PC-9 (cell line): ENCODE data around the gene STOX2. TPM values are rescaled to one million over a fixed set of nuclear protein-coding genes. Genes with fewer than 3 reads are reported as not detected.

Source experiments
- BruUV-seq: library from RNA; stranded (reverse); fragments of 400-500 nt; replicated peaks from 2 replicates; lab custom pipeline; 2021; lab: Mats Ljungman, UMichigan
- CTCF ChIA-PET: fragments of 300-600 bp; sonication (Branson Sonifier 250); formaldehyde crosslinking; loops from one replicate; lab custom pipeline; 2022; ENCODE audit warnings: antibody characterized with exemption; lab: Charles Lee
- POLR2A ChIA-PET: fragments of 300-600 bp; sonication (Branson Sonifier 250); formaldehyde crosslinking; loops from one replicate; lab custom pipeline; 2022; ENCODE audit warnings: antibody characterized with exemption; ENCODE audit not compliant: unreplicated experiment; lab: Charles Lee
- DNase-seq, 2 experiments: peaks; one replicate each; pipeline versions ENCODE4 v3.0.0 to v3.0.0-alpha.2; 2015 to 2022; ENCODE audit warnings: mixed read lengths in 1 of 2
- H2AFZ ChIP-seq: fragments of 200-600 bp; sonication (generic); 2 replicates; pipeline ENCODE4 v1.8.1; 2017; ENCODE audit warnings: antibody characterized with exemption
- H3F3A ChIP-seq: fragments of 200-600 bp; sonication (generic); 2 replicates; pipeline ENCODE4 v1.8.1; 2017; ENCODE audit warnings: antibody characterized with exemption, mild to moderate bottlenecking, low read depth; ENCODE audit not compliant: insufficient read depth
- H3K27ac ChIP-seq: fragments of 200-600 bp; sonication (generic); 2 replicates; pipeline ENCODE4 v1.6.1; 2016; ENCODE audit warnings: mixed run types
- H3K27me3 ChIP-seq: fragments of 200-600 bp; sonication (generic); 2 replicates; pipeline ENCODE4 v1.6.1; 2016; ENCODE audit warnings: low read depth, mixed run types; ENCODE audit not compliant: insufficient read depth
- H3K36me3 ChIP-seq: fragments of 200-600 bp; sonication (generic); 2 replicates; pipeline ENCODE4 v1.6.1; 2016; ENCODE audit warnings: low read depth, mixed run types
- H3K4me1 ChIP-seq: fragments of 200-600 bp; sonication (generic); replicated peaks from 2 replicates; pipeline ENCODE4 v1.6.1; 2016; ENCODE audit warnings: mixed run types; ENCODE audit not compliant: insufficient read depth
- H3K4me2 ChIP-seq: fragments of 200-600 bp; sonication (generic); 2 replicates; pipeline ENCODE4 v1.6.1; 2017; ENCODE audit warnings: mixed run types
- H3K4me3 ChIP-seq: fragments of 200-600 bp; sonication (generic); 2 replicates; pipeline ENCODE4 v1.6.1; 2016; ENCODE audit warnings: mixed run types
- H3K79me2 ChIP-seq: fragments of 200-600 bp; sonication (generic); 2 replicates; pipeline ENCODE4 v1.6.1; 2017; ENCODE audit warnings: low read depth, mixed run types
- H3K9me2 ChIP-seq: fragments of 200-600 bp; sonication (generic); 2 replicates; pipeline ENCODE4 v1.8.1; 2017; ENCODE audit warnings: mild to moderate bottlenecking; ENCODE audit not compliant: insufficient read depth
- H3K9me3 ChIP-seq: fragments of 200-600 bp; sonication (generic); 2 replicates; pipeline ENCODE4 v1.8.1; 2016; ENCODE audit warnings: low read depth; ENCODE audit not compliant: insufficient read depth
- H4K20me1 ChIP-seq: fragments of 200-600 bp; sonication (generic); 2 replicates; pipeline ENCODE4 v1.8.1; 2017; ENCODE audit not compliant: insufficient read depth
- CTCF ChIP-seq: fragments of 200-600 bp; sonication (generic); conservative IDR thresholded peaks from 2 replicates; pipeline ENCODE4 v1.6.1; 2017; ENCODE audit warnings: mixed run types, antibody characterized with exemption, mild to moderate bottlenecking, moderate library complexity
- EZH2 ChIP-seq: fragments of 200-600 bp; sonication (generic); IDR thresholded peaks from 2 replicates; pipeline ENCODE4 v1.8.0; 2017; ENCODE audit warnings: antibody characterized with exemption, low read depth
- intact Hi-C: fragments of 100-400 bp; cut with micrococcal nuclease; formaldehyde crosslinking; loops from one replicate; pipeline ENCODE4 v1.10.0; 2022; ENCODE audit not compliant: unreplicated experiment
- total RNA-seq: library from RNA; stranded (reverse); gene quantifications from 2 replicates; pipeline ENCODE4 v1.2.3, GENCODE V29; 2021

STOX2 gene
- total RNA-seq, 1 experiment from 2014 or later = 4.5 TPM

DNA sequence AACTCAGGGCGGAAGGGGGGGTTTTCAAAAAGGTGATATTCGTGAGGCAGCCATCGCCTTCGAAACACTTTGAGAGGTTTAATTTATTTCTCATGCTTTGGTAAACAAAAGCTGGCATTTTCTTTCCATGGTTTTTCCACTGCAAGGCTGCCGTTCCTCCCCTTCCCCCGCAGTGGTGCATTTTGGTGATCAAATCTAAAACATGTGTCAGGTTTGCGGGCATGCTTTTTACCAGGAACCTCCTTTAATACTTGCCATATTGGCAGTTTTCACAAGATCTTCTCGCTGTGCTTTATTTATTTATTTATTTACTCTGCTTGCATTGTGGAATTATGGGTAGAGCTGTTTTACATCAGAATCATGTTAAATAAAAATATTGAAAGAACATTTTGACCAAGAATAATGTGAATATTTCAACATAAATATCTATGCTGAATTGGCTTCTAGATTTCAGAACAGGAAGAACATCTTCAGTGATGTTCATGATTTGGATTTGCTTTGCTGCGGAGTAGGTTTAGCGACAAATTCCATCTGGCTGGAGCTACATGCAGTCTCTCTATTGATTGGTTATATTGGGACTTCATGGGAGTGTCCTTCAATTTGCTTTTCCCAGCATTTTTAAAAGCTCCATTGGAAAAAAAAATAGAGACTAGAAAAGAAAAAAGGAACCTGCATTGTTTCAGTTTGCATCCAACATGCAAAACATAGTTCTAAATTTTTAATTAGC, 54.4 kb downstream of the STOX2 start:
- Histone ChIP-seq H3K27me3 (no peaks in the 10 kb centered on the region), H3K9me3 (no peaks in the 10 kb centered on the region), H2AFZ (no peak overlapping the region), H3K36me3 (no peaks in the 10 kb centered on the region), H3K27ac (no peak overlapping the region), H3F3A (no peaks in the 10 kb centered on the region), H3K79me2 (no peaks in the 10 kb centered on the region), H3K9me2 (no peaks in the 10 kb centered on the region), H3K4me1 (no peaks in the 10 kb centered on the region), H3K4me3 (no peak overlapping the region), H4K20me1 (no peaks in the 10 kb centered on the region), H3K4me2 (no peak overlapping the region)
- ChIA-PET POLR2A (no interaction called here), CTCF (no interaction called here)
- no peak for DNase-seq
- BruUV-seq = no TSS peak
- intact Hi-C loops = no loop called here
- TF ChIP-seq EZH2 (no peak), CTCF (no peak)

DNA sequence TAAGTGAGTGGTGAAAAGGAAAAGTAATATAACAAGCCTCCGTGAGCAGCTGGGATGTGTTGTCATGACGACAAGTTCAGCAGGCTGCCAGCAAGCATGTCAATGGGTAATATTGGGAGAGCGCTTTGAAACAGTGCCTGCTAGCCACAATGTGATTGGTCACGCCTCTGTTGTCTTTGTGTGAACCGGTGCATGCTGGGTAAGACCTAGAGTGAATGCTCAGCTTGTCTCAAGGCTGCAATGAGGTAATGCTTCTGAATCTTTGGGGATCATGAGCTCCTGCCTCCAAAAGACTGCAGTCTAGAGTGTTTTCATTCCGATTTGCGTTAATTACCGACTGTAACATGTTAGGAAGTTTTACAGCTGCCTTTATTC, 54.9 kb downstream of the STOX2 start:
- CTCF ChIA-PET = no interaction called here
- intact Hi-C loops = no loop called here
- no peak overlapping the region for H3K27ac ChIP-seq
- no peaks in the 10 kb centered on the region for H3K4me1 ChIP-seq
- no peaks in the 10 kb centered on the region for H3K9me3 ChIP-seq
- POLR2A ChIA-PET = no interaction called here
- H3K4me2 ChIP-seq = no peak overlapping the region
- no peaks in the 10 kb centered on the region for H3K79me2 ChIP-seq
- H3K36me3 ChIP-seq = no peaks in the 10 kb centered on the region
- BruUV-seq = no TSS peak
- H3K4me3 ChIP-seq = no peak overlapping the region
- H3K9me2 ChIP-seq = no peaks in the 10 kb centered on the region
- H4K20me1 ChIP-seq = no peaks in the 10 kb centered on the region
- no peaks in the 10 kb centered on the region for H3F3A ChIP-seq
- H3K27me3 ChIP-seq = no peaks in the 10 kb centered on the region
- no peak overlapping the region for H2AFZ ChIP-seq
- TF ChIP-seq CTCF (no peak), EZH2 (no peak)
- DNase-seq = no peak

- no TSS peak for BruUV-seq
- no peak overlapping the region for H3K4me2 ChIP-seq
- H3K27me3 ChIP-seq = no peaks in the 10 kb centered on the region
- H3K27ac ChIP-seq = no peak overlapping the region
- no peaks in the 10 kb centered on the region for H3K9me3 ChIP-seq
- no peaks in the 10 kb centered on the region for H3K79me2 ChIP-seq
- ChIA-PET CTCF (no interaction called here), POLR2A (no interaction called here)
- no peaks in the 10 kb centered on the region for H3K36me3 ChIP-seq
- no peaks in the 10 kb centered on the region for H4K20me1 ChIP-seq
- TF ChIP-seq CTCF (no peak), EZH2 (no peak)
- intact Hi-C loops = no loop called here
- no peak for DNase-seq
- no peak overlapping the region for H3K4me3 ChIP-seq
- no peaks in the 10 kb centered on the region for H3K9me2 ChIP-seq
- no peak overlapping the region for H2AFZ ChIP-seq
- H3F3A ChIP-seq = no peaks in the 10 kb centered on the region
- H3K4me1 ChIP-seq = no peaks in the 10 kb centered on the region
These were observed 55.9 kb downstream of the STOX2 start for GRCh38 chr4:183960962-183961541.
